Measurements from ENCODE around the gene LYRM2.

The LYRM2 gene, protein sequence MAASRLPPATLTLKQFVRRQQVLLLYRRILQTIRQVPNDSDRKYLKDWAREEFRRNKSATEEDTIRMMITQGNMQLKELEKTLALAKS

DNA sequence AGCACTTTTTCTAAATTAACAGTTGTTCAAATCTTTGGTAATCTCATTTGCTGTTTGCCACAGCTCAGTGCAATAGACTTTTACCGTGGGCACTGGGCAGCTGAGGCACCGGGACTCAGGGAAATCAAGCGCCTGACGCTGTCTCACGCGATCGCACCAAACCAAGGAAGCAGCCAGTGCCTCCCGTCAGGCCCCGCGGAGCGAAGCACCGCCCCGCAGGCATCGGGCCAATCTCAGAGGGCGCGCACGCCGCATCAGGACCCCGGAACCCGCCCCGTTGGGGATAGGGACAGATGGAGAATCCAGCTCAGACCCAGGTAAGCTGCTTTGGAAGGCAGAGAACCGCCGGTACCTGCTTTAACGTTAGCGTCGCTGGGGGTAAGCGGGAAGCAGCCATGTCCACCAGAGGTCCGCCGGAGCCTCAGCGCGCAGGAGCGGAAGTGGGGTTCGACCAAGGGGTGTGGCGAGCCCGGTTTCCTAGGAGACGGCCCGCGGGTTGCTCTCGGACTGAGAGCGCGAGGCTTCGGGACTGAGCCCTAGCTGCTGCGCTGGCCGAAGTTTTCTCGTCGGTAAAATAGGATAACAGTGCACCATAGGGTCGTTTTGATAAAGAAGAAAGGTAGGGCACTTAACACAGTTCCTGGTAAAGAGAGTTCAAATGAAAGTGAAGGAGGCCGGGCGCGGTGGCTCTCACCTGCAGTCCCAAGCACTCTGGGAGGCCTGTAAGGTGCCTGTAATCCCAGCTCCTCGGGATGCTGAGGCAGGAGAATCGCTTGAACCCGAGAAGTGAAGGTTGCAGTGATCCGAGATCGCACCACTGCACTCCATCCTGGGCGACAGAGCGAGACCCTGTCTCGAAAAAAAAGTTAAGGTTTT lies at the start of gene LYRM2:
Gene LYRM2, minus strand, starts transcription at position 428 of the 876 bp plus-strand sequence. Its CDS starts 31 bp downstream, at position 397.
- peak; percentile 90 for DNase-seq

DNA sequence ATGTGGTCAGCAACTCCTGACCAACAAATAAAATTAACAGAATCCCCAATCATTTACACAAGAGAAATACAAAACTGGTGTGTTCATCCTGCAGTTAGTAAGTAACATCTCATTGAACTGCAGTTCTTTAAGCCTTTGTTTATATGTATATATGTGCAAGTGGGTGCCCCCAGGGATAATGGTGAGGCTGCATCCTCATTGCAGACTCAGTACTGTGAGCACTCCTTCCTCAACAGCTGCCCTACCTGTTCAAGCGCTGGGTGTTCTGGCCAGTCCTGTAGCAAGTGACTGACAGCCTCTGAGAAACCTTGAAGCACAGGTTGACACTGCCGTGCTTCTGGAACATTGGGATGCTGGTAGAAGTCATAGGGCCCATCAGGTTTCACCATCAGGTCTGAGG lies 49.8 kb upstream of the LYRM2 start:
- no peak for DNase-seq

DNA sequence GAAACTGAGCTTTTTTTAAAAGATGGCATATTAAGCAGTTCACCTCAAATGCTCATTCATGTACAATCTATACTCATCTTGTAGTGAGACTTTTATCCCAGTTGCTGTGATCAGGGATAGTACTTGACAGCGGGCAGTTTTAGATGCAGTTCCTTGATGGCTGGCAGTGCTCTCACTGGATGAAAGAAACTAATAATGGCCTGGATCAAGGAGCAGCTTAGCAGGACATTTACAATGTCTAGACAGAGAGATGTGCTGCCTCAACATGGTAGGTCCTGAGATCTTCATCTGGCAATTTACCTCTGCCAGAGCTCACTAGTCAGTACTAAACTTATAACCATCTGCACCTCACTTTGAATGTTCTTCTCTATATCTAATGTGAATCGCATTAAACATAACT lies 46.8 kb upstream of the LYRM2 start:
- DNase-seq = no peak

DNA sequence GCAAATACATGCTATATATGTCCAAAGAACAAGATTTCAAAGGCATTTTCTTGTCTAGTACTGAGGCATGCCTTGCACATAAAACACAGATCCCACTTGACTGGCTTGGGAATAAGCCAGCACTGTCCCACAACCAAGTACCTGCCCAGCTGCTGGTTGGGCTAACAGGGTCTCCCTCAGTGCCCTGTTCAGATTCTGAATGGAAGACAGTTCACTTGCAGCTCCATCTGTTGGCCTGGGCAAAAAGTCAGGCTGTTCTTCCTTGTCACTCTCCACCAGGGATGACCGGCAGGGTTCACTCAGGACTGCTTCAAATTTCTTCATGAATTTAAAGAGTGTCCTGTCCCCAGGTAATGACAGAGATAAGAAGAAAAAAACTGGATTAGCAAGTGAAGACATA lies 44.4 kb upstream of the LYRM2 start:
- DNase-seq = no peak

DNA sequence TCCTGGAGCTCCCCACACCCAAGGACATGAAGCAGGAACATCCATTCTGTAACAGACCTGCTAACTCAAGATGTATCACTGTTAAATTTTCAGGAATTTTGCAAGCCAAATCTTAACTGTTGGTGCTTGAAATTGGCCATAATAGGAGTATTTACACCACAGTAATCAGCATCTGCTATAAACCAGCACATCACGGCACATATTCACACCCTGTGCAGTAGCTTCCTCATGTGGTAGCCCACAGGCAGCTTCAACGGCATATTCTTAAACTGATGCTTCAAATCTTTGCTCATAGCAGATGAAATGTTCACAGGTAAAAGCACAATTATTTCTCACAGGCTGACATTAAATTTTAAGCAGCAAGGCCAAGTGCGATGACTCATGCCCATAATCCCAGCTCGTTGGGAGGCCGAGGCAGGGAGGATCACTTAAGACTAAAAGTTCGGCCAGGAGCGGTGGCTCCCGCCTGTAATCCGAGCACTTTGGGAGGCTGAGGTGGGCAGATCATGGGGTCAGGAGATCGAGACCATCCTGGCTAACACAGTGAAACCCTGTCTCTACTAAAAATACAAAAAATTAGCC lies 43.5 kb upstream of the LYRM2 start:
- DNase-seq = no peak

DNA sequence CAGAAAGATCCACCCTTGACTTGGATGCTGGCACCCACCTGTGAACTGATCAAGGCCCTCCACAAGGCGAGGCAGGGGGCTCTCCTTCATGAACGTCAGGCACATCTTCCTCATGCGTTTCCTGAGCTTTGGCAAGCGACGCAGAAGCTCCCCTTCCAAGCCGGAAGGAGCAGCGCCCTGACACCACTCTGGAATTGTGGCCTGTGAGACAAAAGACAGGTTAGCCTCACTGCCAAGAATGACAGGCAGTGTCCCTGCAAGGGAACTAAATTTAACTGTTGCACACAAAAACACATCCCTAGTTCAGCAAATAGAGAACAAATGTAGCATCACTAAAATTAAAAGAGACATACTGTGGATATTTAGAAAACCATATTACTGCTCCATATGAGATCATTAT lies 42.0 kb upstream of the LYRM2 start:
- no peak for DNase-seq

DNA sequence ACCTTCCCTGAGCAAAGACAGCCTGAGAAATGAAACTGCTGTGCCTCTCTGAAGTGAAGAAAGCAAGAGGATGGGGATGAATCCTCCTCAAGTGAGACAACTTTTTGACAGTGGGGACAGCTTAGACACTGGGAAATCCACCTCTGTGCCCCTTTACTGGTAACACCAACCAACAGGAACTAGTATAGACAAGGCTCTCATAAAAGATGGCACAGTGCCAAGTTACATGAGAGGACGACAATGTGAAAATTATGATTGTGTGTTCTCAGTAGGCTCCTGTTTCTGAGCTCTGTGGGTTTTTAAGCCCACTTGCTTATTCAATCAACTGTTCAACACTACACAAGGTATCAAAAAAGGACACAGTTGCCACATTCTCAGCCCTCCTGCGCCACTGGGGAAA lies 41.6 kb upstream of the LYRM2 start:
- DNase-seq = no peak

DNA sequence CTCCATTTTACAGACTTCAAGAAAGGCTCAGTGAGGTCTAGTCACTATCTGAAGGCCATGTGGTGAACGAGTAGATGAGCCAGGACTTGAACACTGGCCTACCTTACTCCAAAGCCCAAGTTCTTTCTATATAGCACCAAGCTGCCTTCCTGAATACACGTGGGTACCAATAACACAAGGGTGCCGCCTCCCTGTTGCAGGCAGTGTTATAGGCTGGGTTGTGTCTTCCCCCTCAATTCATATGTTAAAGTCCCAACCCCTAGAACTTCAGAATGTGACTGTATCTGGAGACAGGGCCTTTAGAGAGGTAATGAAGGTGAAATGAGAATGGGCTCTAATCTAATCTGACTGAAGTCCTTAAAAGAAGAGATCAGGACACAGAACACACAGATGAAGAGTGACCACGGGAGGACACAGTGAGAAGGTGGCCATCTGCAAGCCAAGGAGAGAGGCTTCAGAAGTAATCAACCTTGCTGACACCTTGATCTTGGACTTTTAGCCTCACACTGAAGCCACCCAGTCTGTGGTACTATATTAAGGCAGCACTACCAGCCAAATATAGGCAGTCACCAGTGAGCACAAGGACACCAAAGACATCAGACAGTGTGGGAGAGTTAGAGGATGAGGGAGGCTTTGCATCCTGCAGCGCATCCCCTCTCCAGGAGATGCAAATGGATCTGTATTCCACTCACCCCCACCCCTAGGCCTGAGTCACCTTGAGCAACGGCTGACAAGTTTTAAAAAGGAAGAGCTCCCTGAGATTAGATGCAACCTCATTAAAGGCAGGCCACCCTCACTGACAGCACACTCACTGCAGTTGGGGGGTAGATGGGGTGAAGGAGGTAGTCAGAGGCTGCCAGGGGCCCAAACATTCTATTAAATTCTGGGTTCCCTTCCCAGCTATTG lies 40.9 kb upstream of the LYRM2 start:
- DNase-seq = no peak

DNA sequence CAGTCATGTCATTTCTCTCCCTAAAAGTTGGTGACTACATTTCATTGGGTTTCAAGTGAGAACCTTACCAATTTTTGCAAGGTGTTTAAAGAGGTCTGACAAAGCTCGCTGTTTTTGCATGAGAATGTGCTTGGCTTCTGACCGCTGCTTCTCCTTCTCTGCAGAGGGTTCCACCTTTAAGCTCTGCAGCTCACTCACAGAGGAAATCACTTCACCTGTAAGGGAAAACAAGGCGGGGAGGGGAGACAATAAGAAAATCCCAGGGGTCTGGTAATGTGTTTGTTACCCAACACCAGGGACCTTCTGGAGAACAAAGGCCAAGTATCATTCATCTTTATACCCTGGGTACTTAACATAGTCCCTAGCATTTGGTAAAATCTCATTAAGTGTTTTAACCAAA lies 40.0 kb upstream of the LYRM2 start:
- no peak for DNase-seq

DNA sequence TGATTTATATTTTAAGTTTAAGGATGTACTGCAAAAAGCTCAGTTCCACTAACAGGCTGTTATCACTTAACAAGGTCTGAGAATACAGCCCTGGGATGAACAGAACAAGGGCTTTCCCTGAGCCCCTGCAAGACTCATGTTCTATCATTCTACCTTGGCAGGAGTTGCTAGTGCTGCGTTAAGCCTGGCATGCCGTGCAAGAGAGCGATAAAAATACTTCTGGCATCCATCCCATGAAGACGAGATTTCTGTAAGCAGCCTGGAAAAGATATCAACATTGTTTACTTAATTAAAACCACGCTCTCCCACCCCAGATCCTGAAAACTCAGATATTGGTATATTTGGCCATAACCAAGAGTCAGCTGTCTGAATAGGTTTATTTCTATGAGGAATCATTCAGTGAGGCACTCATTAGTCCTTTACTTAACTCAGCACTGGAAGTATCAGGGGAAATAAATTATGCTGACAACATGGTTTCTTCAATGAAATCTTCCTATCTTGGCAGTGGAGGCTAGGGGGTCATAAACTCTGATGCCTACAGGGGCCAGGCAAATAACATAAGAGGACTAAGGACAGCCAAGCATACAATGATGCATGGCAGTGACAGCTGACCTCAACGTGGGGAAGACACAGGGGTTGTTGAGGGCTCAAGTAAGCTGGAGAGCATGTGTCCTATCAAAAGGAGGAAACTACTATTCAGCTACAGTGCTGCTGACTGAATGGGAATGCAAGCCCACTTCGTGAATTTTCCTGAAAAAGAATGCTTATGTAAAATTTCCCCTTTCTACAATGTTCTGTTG lies 37.6 kb upstream of the LYRM2 start:
- no peak for DNase-seq

DNA sequence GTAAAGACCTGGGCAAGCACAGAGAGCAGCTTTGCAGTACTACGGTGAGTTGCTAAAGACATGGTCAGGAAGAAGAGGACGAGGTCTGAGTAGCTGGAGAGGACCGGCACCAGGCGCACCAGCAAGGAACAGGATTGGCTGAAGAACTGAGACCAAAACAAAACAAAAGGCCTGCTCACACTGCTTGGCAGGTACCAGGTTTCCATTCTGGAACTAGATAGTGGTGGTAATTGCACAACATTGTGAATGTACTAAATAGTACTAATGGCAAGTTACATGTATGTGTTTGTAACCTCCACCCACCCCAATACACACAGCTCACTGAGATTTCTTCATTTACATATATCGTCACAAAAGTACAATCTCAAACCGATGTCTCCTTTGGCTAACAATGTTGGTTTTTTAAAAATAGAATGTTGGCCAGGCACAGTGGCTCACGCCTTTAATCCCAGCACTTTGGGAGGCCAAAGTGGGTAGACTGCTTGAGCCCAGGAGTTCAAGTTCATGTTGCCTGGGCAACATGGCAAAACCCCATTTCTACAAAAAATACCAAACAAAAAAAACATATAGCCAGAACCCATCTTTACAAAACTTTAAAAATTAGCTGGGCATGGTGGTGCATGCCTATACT lies 32.5 kb upstream of the LYRM2 start:
- DNase-seq = no peak

DNA sequence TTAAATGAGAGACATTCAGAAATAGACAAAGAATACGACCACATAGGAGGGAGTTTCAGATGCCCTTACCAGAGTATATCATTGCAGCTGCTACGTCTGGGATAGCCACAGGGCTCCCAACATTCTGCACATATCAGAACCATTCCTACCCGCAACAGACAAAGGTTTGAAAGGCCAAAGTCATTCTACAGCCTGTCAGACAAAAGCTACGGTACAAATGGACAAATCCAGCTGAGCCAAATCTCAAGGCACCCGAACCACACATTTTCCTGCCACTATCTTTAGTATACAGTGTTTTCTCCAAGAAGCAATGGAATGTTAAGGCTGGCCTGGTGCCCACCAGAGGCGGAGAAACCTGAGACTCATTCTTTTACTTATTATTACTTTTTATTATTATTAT lies 30.5 kb upstream of the LYRM2 start:
- no peak for DNase-seq

DNA sequence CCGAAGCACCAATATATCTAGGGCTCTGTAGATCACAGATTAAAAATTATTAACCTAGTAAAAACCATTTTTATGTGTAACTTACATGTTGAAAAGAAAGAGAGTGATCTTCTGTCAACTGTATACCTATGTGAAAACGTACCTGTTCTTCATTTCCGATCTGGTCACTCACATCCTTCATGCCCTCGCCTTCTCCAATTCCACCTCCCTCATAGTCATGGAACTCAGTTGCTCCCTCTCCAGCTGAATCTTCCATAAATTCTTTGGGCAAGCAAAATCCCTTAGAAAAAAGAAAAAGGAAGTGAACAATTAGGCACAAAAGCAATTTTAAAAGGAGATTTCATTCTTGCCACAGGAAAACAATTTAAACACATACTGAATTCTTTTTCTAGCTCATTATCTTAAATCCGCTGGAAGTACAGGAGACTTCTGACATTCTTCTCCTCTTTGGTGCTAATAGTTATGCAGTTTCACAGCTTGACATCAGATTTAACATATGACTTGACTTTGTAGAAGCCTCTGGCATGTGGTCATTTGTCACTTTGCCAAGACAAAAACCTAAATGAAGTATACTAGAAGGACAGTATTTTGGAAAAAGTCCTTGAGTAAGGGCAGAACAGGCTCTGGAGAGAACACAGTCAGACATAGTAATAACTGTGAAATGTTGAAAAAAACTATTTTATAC lies 29.5 kb upstream of the LYRM2 start:
- DNase-seq = no peak

DNA sequence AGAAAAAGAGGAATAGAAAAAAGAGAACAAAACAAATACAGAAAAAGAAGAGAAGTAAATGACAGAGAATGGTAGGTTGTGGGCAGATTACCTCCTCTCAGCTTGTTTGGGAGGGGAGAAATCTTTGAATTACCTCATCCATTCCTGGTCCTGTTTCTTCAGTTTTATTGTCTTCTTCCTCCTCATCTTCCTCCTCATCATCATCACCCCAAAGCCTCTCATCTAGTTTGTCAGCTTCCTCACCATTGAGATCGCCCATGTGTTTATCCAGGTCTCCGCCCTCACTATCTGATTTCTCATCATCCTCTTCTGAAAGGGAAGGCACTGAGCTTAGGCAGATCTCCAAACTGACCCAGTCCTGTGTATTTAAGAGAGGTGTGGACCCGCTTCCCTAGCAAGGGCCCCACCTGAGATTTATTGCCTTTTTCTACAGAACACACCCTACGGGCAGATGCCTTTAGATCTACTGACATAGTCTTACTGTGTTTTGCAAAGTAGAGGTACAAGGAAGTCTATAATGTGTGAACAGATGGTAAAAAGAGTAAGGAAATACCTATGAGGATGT lies 24.2 kb upstream of the LYRM2 start:
- DNase-seq = no peak

DNA sequence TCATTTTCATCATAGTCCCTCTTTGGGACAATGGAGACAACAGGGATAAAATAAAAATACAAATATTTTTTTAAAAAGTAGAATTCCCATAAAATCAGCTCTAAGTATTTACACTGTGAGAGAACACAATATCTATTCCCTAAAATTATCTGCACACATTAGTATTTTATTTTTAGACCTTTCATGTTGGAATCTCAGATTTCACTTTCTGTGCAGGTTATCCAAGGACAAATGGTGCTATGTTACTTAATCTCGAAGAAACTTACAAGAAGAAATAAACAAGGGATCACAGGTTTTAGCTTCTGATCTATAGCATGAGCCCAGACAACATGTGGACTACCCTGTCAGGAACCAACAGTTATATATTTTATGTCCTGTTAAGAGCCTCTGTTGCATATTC lies 23.0 kb upstream of the LYRM2 start:
- no peak for DNase-seq

DNA sequence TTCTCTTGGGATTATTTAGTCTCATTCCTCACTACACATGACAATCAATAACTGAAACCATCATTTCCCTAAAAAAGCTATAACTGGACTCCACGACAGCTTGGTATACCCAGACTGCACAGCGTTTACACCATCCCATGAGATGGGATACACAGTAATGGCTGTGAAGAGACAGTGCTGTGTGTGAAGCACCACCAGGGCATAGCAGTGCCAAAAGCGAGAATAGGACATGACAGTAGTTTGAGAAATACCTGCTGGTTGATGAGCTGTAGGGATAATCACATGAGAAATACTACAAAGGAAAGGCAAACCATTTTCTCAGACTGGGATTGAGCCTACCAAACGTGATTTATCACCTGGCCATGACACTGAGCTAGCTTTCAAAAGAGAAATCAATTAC lies 22.4 kb upstream of the LYRM2 start:
- no peak for DNase-seq

DNA sequence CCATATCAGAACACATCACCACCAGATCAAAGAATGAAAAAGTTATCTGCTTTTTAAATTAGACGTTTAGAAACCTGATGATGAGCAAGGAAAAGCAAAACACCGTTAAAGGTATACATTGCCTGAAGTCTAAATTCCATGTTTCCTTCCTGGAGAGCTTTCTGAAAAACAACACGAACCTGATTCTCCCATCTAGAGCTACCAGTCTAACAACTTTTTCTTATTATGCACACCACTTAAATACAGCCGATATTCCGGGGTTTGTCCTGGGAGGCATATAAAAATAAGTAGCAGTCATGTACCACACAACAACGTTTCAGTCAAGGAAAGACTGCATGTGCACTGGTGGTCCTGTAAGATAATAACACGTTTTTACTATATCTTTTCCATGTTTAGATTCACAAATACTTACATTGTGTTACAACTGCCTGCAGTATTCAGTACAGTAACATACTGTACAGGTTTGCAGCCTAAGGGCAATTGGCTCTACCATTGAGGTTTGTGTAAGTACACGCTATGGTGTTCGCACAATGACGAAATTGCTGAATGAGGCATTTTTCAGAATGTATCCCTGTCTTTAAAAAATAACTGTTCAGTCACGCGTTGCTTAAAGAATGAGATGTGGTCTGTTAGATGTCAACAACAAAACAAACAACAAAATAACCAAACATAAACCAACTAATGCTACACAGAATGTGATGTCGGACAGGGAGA lies 19.1 kb upstream of the LYRM2 start:
- DNase-seq = no peak

DNA sequence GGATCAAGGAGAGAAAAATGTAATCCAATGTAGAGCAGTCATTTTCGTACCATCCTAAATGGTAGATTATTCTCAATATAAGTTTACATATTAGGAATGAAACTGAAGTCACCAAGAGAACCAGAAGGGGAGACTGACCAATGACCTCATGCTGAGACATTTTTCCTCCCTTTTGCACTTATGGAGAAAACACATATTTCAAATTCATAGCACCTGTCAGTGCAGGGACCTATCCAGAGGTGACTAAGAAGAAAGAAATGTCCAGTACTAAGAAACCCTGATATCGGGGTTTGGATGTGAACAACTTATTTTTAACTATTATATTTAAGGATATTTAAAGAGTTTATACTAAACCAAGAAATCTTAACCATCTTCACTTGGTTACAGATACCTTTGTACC lies 16.6 kb upstream of the LYRM2 start:
- DNase-seq = no peak

DNA sequence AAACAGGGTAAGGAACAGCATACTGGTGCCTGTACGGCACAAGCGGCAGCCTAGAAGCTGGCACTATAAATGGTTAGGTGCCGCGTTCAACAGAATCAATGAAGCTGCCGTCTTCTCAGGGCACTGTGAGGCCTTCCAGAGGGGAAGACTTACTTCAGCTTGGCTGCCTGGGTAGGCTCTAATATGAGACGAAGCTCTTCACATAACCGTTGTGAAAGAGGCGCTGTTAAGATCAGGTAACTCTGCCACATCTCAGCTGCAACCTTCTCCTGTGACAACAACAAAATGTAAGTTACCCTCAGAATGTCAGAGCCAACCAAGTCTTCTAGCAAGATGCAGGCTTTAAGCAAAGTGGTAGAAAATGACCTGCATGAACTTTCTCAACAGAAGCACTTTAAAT lies 12.0 kb upstream of the LYRM2 start:
- no peak for DNase-seq

DNA sequence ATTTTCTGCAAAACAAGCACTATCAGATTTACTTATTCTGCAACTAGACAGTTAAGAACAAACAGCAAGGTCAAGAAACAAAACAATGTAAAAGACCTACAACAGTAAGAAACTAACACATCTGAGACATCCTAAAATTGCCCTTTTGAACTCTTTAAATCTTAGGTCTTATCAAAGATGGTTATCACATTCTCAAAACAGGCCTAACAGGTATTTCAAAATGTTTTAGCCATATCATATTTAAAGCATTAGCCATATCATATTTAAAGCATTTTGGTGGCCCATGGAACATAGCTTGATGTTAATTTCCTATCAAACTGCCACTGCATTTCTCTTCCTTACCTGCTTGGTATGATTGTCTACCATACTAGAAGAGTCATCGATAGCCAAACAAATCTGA lies 11.1 kb upstream of the LYRM2 start:
- DNase-seq = no peak

Data from CD4-positive, alpha-beta T cell treated with Interleukin-17A for 1 hour (primary cell).